NB4 (cell line): ENCODE results near the gene FADS3.
A peak's percentile ranks its signal among the peaks of the same experiment; 100 is the strongest.

ENCODE experiments used
- DNase-seq: peaks from one replicate; pipeline ENCODE4 v3.0.0; 2010; ENCODE audit warnings: low read depth
- H3K4me3 ChIP-seq: one replicate; pipeline ENCODE4 v1.5.1; 2011; ENCODE audit warnings: mild to moderate bottlenecking, low read depth, low read length, moderate library complexity
- MYC ChIP-seq: IDR thresholded peaks from 2 replicates; pipeline ENCODE4 v1.6.1; 2011; ENCODE audit warnings: low read depth, low read length
- POLR2A ChIP-seq: IDR thresholded peaks from 2 replicates; pipeline ENCODE4 v1.6.1; 2011; ENCODE audit warnings: mild to moderate bottlenecking; ENCODE audit not compliant: insufficient read length; ENCODE audit errors: extremely low read depth
- TF ChIP-seq, protein P1 (sequence below): IDR thresholded peaks from 2 replicates; pipeline ENCODE4 v1.6.1; 2011; ENCODE audit warnings: low read depth, low read length
- TF ChIP-seq, protein P2 (sequence below): IDR thresholded peaks from one replicate; pipeline ENCODE4 v1.5.1; 2012; ENCODE audit warnings: low read depth, low read length

FADS3 gene

DNA sequence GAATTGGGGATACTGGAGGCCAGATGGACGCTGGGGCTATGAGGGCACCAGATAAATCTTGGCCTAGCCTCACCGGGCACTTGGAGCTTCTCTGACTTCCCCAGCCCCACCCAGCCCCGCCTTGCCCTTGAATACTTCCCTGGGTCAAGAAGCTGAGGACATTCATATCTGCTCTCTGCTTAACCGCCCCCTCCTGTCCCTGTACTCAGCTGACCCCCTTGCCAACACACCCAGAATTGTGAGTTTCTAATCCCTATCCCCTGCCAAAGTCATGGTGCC, 22.0 kb downstream of the FADS3 start:
- TF ChIP-seq MYC (no peak), POLR2A (no peak)
- TF ChIP-seq, protein P1, sequence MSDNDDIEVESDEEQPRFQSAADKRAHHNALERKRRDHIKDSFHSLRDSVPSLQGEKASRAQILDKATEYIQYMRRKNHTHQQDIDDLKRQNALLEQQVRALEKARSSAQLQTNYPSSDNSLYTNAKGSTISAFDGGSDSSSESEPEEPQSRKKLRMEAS: no peak
- TF ChIP-seq, protein P2, sequence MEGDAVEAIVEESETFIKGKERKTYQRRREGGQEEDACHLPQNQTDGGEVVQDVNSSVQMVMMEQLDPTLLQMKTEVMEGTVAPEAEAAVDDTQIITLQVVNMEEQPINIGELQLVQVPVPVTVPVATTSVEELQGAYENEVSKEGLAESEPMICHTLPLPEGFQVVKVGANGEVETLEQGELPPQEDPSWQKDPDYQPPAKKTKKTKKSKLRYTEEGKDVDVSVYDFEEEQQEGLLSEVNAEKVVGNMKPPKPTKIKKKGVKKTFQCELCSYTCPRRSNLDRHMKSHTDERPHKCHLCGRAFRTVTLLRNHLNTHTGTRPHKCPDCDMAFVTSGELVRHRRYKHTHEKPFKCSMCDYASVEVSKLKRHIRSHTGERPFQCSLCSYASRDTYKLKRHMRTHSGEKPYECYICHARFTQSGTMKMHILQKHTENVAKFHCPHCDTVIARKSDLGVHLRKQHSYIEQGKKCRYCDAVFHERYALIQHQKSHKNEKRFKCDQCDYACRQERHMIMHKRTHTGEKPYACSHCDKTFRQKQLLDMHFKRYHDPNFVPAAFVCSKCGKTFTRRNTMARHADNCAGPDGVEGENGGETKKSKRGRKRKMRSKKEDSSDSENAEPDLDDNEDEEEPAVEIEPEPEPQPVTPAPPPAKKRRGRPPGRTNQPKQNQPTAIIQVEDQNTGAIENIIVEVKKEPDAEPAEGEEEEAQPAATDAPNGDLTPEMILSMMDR: no peak
- H3K4me3 ChIP-seq: no peak overlapping the region
- DNase-seq: no peak

DNA sequence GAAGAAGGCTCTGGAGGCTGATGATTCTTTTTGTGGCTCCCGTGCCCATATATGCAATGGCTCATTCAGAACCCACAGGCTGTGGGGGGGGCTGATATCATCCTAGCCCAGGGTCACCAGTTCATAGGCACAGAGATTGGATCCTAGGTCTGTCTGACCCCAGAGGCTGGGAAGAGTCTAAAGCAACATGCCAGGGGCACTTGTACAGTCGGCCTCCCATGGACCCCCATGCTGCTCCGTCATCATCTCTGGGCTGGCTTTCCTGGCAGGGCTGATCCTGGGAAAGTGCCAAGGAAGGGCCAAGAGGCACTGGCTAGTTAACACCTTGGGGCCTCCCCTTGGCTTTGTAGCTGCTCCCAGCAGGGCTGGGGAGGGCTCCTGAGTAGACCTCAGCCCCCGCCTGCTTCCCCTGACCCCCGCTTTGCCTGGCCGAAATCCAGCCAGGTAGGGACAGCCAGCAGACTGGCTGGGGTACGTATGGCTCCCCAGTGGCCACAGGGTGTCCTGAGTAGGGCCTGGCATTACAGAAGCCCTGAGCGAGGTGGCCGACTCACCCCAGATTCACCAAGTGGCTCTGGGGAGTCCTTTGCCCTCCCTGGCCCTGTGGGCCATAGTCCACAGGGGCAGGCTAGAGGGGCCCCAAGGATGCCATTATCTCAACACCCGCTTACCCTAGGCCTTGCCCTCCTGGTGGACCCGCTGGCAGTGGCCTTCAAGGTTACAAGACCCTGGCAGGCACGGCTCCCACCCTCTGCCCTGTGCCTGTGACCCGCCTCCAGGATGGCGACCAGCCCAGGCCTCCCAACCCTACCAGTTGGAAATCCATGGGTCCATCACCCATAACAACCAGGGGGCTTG, 22.5 kb downstream of the FADS3 start:
- H3K4me3 ChIP-seq: no peak overlapping the region
- no peak for DNase-seq
- TF ChIP-seq, protein P1: no peak
- no peak for TF ChIP-seq MYC
- TF ChIP-seq POLR2A: no peak
- TF ChIP-seq, protein P2: no peak

DNA sequence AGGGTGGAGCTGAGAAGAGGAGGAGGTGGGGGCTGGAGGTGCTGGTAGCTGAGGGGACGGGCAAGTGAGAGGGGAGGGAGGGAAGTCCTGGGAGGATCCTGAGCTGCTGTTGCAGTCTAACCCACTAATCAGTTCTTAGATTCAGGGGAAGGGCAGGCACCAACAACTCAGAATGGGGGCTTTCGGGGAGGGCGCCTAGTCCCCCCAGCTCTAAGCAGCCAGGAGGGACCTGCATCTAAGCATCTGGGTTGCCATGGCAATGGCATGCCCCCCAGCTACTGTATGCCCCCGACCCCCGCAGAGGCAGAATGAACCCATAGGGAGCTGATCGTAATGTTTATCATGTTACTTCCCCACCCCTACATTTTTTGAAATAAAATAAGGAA, 24.4 kb downstream of the FADS3 start:
- H3K4me3 ChIP-seq: no peak overlapping the region
- no peak for DNase-seq
- TF ChIP-seq, protein P1: no peak
- TF ChIP-seq MYC (no peak), POLR2A (no peak)
- TF ChIP-seq, protein P2: no peak

DNA sequence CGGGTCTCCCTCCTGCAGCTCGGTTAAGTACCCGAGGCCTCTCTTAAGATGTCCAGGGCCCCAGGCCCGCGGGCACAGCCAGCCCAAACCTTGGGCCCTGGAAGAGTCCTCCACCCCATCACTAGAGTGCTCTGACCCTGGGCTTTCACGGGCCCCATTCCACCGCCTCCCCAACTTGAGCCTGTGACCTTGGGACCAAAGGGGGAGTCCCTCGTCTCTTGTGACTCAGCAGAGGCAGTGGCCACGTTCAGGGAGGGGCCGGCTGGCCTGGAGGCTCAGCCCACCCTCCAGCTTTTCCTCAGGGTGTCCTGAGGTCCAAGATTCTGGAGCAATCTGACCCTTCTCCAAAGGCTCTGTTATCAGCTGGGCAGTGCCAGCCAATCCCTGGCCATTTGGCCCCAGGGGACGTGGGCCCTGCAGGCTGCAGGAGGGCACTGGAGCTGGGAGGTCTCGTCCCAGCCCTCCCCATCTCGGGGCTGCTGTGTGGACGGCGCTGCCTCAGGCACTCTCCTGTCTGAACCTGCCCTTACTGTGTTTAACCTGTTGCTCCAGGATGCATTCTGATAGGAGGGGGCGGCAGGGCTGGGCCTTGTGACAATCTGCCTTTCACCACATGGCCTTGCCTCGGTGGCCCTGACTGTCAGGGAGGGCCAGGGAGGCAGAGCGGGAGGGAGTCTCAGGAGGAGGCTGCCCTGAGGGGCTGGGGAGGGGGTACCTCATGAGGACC, 25.0 kb downstream of the FADS3 start:
- DNase-seq: no peak
- no peak overlapping the region for H3K4me3 ChIP-seq
- TF ChIP-seq, protein P2: no peak
- no peak for TF ChIP-seq MYC
- TF ChIP-seq, protein P1: no peak
- TF ChIP-seq POLR2A: no peak

DNA sequence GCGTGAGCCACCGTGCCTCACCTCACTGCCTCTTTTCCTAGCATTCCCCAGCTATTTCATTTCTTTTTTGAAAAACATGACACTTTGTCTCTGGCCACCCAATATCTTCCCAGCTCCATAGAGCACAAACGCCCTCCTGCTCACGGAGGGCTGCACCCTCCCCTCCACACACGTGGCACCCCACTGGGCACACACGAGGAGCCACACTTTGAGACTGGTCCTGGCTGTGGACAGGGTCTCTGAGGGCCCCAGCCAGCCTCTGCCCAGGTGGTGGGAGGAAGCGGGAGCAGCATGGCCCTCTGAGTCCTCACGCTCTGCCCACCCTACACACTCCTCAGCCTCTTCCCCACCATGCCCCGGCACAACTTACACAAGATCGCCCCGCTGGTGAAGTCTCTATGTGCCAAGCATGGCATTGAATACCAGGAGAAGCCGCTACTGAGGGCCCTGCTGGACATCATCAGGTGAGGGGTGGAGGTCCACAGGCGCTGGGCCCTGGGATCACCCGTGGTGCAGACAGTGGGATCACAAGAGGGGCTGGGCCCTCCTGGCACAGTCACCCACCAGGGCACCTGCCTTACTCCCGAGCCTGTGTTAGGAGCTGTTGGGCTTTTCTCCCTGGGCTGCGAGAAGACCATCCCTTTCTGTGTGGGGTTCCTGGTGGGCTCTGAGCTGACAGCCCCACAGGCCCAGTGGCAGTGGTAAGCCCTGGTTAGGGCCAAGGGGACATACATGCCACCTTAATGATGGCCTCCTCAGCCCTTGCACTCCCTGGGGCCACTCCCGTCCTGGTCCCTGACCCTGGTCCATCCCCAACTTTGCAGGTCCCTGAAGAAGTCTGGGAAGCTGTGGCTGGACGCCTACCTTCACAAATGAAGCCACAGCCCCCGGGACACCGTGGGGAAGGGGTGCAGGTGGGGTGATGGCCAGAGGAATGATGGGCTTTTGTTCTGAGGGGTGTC, 26.2 kb downstream of the FADS3 start:
- peak; percentile 11 for TF ChIP-seq POLR2A
- no peak for TF ChIP-seq MYC
- TF ChIP-seq, protein P2: no peak
- H3K4me3 ChIP-seq: no peak overlapping the region
- no peak for DNase-seq
